HG03469 (cell line): ENCODE results near the gene PTCH2.
"Not testable (repeated sequence)": the region's sequence is repeated elsewhere in the genome, so short reads cannot be mapped to it uniquely, and the experiment has no call there.

Experiments
- ATAC-seq: cut with Tn5 transposase; IDR thresholded peaks from one replicate; pipeline ENCODE4 v1.9.1; 2021; ENCODE audit warnings: mild to moderate bottlenecking, moderate library complexity, moderate number of reproducible peaks; ENCODE audit not compliant: unreplicated experiment

Gene PTCH2

GRCh38 chr1:44805311-44806024, 37.6 kb downstream of the PTCH2 start:
- no peak for ATAC-seq

GRCh38 chr1:44803312-44804095, 39.5 kb downstream of the PTCH2 start:
- ATAC-seq: no peak

- ATAC-seq: no peak
These were observed 40.1 kb downstream of the PTCH2 start for GRCh38 chr1:44803062-44803311.

GRCh38 chr1:44802306-44803061, 40.6 kb downstream of the PTCH2 start:
- no peak for ATAC-seq

- ATAC-seq: no peak
These were observed 41.4 kb downstream of the PTCH2 start for GRCh38 chr1:44801491-44802305.

GRCh38 chr1:44799770-44800584, 43.1 kb downstream of the PTCH2 start, which contains the start of gene PLK3:
PLK3 (plus strand) TSS chr1:44800377; CDS start chr1:44800464, 87 bp downstream.
- ATAC-seq: peak; percentile 48

GRCh38 chr1:44798481-44799365, 44.3 kb downstream of the PTCH2 start:
- no peak for ATAC-seq

GRCh38 chr1:44797886-44798285, 45.2 kb downstream of the PTCH2 start:
- ATAC-seq: not testable (repeated sequence)

GRCh38 chr1:44792736-44793502, 50.1 kb downstream of the PTCH2 start:
- ATAC-seq: no peak

DNA sequence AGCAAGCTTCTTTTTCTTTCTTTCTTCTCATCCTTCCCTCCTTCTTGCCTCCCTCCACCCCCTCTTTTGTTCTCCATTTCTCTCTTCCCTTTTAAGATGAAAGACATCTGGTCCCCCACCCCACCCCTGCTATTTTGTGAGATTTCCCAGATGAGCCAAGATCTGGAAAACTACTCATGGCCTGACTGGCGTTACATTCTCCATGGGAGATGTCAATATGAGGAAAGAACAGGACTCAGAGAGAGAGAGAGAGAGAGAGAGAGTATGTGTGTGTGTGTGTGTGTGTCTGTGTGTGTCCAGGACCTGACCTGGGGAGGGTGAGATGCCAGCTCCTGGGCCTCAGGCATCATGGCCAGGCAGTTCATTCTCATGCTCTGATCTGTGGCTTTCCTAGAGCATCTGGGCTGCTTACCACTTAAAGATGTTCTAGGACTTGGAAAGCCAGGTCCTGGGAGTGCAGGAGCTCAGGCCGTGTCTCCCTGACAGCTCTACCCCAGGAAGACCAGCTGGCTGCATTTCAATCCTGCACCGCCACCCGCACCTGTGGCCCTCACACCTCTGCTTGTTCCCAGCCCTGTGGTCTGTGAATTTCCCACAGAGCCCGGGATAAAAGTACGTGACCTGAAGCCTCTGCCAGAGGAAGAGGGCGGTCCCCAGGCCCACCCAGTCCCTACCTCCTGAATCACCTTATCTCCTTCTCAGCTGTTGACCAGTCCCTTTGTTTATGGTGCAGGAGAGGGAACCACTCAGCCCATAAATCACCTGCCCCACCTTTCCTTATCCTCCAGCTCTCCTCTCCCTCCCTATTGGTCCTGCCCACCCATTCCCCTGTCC, 51.9 kb downstream of the PTCH2 start:
- ATAC-seq: no peak

GRCh38 chr1:44788120-44788860, 54.8 kb downstream of the PTCH2 start, which contains the start of gene BEST4:
BEST4 (minus strand) TSS chr1:44788170; CDS start chr1:44787705, 465 bp downstream.
- ATAC-seq: no peak

DNA sequence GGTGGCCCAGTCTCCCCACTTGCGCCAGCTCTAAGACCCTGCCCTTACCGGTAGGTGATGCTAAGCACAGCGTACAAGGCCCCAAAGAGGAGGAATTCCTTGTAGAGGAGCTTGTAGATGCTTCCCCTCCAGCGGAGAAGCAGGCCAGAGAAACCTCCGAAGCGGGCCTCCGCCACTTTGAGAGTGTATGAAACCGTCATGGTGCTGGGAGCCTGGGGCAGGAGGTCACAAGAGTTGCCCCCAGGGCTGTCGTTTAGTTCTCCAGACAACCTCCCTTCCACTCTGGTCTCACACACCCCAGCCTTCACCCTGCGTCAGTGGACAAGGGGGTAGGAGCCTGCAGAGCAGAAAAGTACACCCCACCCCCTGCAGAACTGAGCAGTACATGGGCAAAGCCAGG, 55.5 kb downstream of the PTCH2 start:
- ATAC-seq: no peak

DNA sequence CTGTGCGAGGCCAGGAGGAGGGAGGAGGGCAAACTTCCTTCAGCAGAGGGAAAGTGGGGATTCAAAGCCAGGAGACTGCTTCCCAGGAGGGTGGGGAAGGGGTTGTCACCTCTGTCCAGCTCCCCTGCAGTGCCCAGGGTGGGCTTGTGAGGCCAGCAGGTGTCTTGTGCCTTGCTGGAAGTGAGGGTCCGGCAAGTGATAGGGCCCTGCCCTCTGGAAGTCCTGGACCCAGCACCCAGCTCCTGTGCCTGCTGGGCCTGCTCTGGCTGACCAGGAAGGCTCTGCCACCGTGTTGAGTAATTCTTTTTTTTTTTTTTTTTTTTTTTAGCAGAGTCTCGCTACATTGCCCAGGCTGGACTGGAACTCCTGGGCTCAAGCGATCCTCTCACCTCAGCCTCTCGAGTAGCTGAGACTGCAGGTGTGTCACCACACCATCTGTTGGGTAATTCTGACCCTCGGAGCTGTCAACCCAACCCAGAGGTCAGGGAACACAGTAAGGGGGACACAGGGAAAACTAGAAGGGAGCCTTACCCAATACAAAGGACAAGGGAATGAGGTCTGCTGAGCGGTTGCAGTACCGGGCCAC, 56.1 kb downstream of the PTCH2 start:
- ATAC-seq: no peak

DNA sequence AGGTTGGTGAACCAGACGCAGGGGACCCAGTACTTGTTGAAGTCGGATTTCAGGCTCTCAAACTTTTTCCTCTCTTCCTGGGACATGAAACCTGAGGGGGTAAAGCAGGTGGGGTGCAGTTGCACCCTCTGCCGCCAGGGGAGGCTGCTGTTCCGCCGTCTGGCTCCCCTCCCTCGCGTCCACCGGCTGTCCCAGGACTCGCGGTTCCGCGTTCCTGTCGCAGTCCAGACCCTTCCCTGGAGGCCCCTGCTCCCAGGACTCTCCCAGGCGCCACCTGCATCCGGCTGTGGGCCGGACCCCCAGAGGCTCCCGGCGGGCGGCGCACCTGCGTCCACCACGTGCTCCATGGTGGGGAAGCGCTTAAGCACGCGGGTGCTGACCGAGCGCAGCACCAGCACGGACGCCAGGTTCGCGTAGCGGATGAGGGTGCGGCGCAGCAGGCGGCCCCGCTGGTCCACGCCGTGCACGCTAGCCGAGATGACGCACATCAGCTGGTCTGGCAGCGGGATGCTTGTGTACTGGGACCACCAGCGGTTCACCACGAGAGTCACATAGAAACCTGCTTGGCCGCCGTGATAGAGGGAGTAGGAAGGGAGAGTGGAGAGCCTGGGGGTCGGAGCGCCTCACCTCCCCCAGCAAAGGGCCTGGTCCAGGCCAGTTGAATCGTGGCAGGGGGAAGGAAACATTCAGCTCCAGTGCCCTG, 56.8 kb downstream of the PTCH2 start:
- peak; percentile 42 for ATAC-seq

DNA sequence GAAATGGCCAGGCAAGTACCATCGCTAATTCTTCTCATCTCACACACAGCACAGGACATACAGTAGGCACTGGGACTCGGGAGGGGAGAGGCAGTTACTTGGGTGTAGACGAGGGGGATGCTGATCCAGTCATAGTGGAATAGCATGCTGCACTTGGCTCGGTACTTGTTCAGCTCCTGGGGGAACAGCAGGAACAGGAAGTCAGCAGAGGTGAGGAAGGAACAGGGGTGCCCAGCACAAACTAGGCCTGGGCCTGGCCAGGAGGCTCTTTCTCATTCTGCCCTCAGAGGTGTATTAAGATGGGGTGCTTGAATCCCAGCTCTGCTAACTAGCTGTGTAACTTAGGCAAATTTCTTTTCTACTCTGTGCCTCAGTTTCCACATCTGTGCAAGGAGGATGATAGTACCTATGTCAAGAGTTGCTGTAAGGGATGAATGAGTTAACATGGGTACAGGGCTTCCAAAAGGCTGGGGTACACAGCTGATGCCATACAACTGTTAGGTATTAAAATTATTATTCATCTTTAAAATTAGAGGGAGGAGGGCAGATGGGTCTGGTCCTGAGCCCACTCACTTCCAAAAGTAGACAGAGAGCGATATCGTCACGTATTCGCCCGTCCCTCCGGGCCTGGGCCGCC, 57.4 kb downstream of the PTCH2 start:
- ATAC-seq: no peak
